HEK293 (cell line): Measurements from ENCODE around the gene PIK3AP1.

ENCODE experiments used
- CTCF ChIA-PET: fragments of 350-600 bp; formaldehyde crosslinking; extraction: SDS; loops from one replicate; lab custom pipeline; 2021; ENCODE audit warnings: antibody characterized with exemption; lab: Yijun Ruan, JAX
- POLR2A ChIA-PET: fragments of 300-600 bp; formaldehyde crosslinking; extraction: SDS; loops from one replicate; lab custom pipeline; 2020; ENCODE audit warnings: antibody characterized with exemption, inconsistent platforms; lab: Yijun Ruan, JAX
- H3K27ac ChIP-seq: fragments of 200-500 bp; sonication (Bioruptor generic); 2 replicates; pipeline ENCODE4 v1.5.1; 2014; ENCODE audit warnings: low read depth, low read length, control low read depth, inconsistent platforms; ENCODE audit errors: extremely low read depth
- H3K36me3 ChIP-seq, 2 experiments: fragments of 200-500 bp in 1 of 2; sonication (Bioruptor generic) in 1 of 2; 1 replicate in 1 of 2; 2 replicates in 1 of 2; pipeline ENCODE4 v1.5.1; 2014 to 2017; ENCODE audit warnings: inconsistent platforms in 2 of 2, low read length in 2 of 2; ENCODE audit not compliant: control insufficient read depth in 2 of 2, insufficient read depth in 1 of 2
- H3K4me1 ChIP-seq: fragments of 200-500 bp; sonication (Bioruptor generic); 2 replicates; pipeline ENCODE4 v1.5.1; 2014; ENCODE audit warnings: mild to moderate bottlenecking, low read length, inconsistent platforms; ENCODE audit not compliant: control insufficient read depth, insufficient read depth
- H3K4me3 ChIP-seq: 2 replicates; pipeline ENCODE4 v1.5.1; 2011; ENCODE audit warnings: low read depth, mild to moderate bottlenecking, control low read depth, low read length, moderate library complexity
- H3K9me3 ChIP-seq: fragments of 200-500 bp; sonication (Bioruptor generic); 2 replicates; pipeline ENCODE4 v1.5.1; 2014; ENCODE audit warnings: low read depth, low read length, inconsistent platforms; ENCODE audit not compliant: control insufficient read depth, insufficient read depth
- ELK4 ChIP-seq: IDR thresholded peaks from 2 replicates; pipeline ENCODE4 v1.6.1; 2011; ENCODE audit warnings: mild to moderate bottlenecking, low read depth, low read length, borderline replicate concordance
- GLIS1 ChIP-seq: fragments of 450-650 bp; formaldehyde crosslinking; IDR thresholded peaks from 2 replicates; pipeline ENCODE4 v1.5.1; 2016; ENCODE audit warnings: missing biosample characterization, missing genetic modification characterization
- SCRT1 ChIP-seq: fragments of 450-650 bp; formaldehyde crosslinking; IDR thresholded peaks from 2 replicates; pipeline ENCODE4 v1.5.1; 2016; ENCODE audit warnings: missing biosample characterization, missing genetic modification characterization, borderline replicate concordance
- ZBTB8A ChIP-seq: fragments of 450-650 bp; formaldehyde crosslinking; IDR thresholded peaks from 2 replicates; pipeline ENCODE4 v1.5.1; 2016; ENCODE audit warnings: missing biosample characterization, missing genetic modification characterization
- ZFP69B ChIP-seq: fragments of 450-650 bp; formaldehyde crosslinking; IDR thresholded peaks from 2 replicates; pipeline ENCODE4 v1.5.1; 2016; ENCODE audit warnings: missing biosample characterization, missing genetic modification characterization
- ZNF10 ChIP-seq: fragments of 450-650 bp; formaldehyde crosslinking; IDR thresholded peaks from 2 replicates; pipeline ENCODE4 v1.5.1; 2017; ENCODE audit warnings: missing biosample characterization, missing genetic modification characterization
- ZNF132 ChIP-seq: fragments of 450-650 bp; formaldehyde crosslinking; IDR thresholded peaks from 2 replicates; pipeline ENCODE4 v1.5.1; 2017; ENCODE audit warnings: missing biosample characterization, missing genetic modification characterization, borderline replicate concordance
- ZNF155 ChIP-seq: fragments of 450-650 bp; formaldehyde crosslinking; IDR thresholded peaks from 2 replicates; pipeline ENCODE4 v1.5.1; 2016; ENCODE audit warnings: missing biosample characterization, missing genetic modification characterization
- ZNF175 ChIP-seq: fragments of 450-650 bp; formaldehyde crosslinking; IDR thresholded peaks from 2 replicates; pipeline ENCODE4 v1.5.1; 2016; ENCODE audit warnings: missing biosample characterization, missing genetic modification characterization
- ZNF184 ChIP-seq: fragments of 450-650 bp; IDR thresholded peaks from 2 replicates; pipeline ENCODE4 v1.5.1; 2018; ENCODE audit warnings: missing biosample characterization, mild to moderate bottlenecking, missing genetic modification characterization
- ZNF280C ChIP-seq: fragments of 450-650 bp; formaldehyde crosslinking; IDR thresholded peaks from 2 replicates; pipeline ENCODE4 v1.5.1; 2016; ENCODE audit warnings: missing biosample characterization, missing genetic modification characterization
- ZNF302 ChIP-seq: fragments of 450-650 bp; formaldehyde crosslinking; IDR thresholded peaks from 2 replicates; pipeline ENCODE4 v1.5.1; 2016; ENCODE audit warnings: missing biosample characterization, missing genetic modification characterization, low read depth
- ZNF341 ChIP-seq: fragments of 450-650 bp; formaldehyde crosslinking; IDR thresholded peaks from 2 replicates; pipeline ENCODE4; 2016; ENCODE audit warnings: low read depth, missing biosample characterization, missing genetic modification characterization
- ZNF394 ChIP-seq: fragments of 450-650 bp; formaldehyde crosslinking; IDR thresholded peaks from 2 replicates; pipeline ENCODE4 v1.5.1; 2016; ENCODE audit warnings: missing biosample characterization, missing genetic modification characterization, mild to moderate bottlenecking, moderate library complexity, borderline replicate concordance
- ZNF404 ChIP-seq: fragments of 450-650 bp; formaldehyde crosslinking; IDR thresholded peaks from 2 replicates; pipeline ENCODE4 v1.5.1; 2017; ENCODE audit warnings: missing biosample characterization, missing genetic modification characterization
- ZNF624 ChIP-seq: fragments of 450-650 bp; formaldehyde crosslinking; IDR thresholded peaks from 2 replicates; pipeline ENCODE4 v1.5.1; 2017; ENCODE audit warnings: missing biosample characterization, missing genetic modification characterization
- ZNF707 ChIP-seq: fragments of 450-650 bp; formaldehyde crosslinking; IDR thresholded peaks from 2 replicates; pipeline ENCODE4 v1.5.1; 2016; ENCODE audit warnings: missing biosample characterization, missing genetic modification characterization
- ZNF747 ChIP-seq: fragments of 450-650 bp; formaldehyde crosslinking; IDR thresholded peaks from 2 replicates; pipeline ENCODE4 v1.5.1; 2016; ENCODE audit warnings: missing biosample characterization, missing genetic modification characterization
- ZSCAN16 ChIP-seq: fragments of 450-650 bp; formaldehyde crosslinking; IDR thresholded peaks from 2 replicates; pipeline ENCODE4 v1.5.1; 2016; ENCODE audit warnings: missing biosample characterization, missing genetic modification characterization
- TF ChIP-seq, protein P1 (sequence below): fragments of 450-650 bp; formaldehyde crosslinking; IDR thresholded peaks from 2 replicates; pipeline ENCODE4 v1.5.1; 2017; ENCODE audit warnings: missing biosample characterization, missing genetic modification characterization
- TF ChIP-seq, protein P2 (sequence below): fragments of 450-650 bp; formaldehyde crosslinking; IDR thresholded peaks from 2 replicates; pipeline ENCODE4 v1.5.1; 2016; ENCODE audit warnings: missing biosample characterization, missing genetic modification characterization

PIK3AP1 gene

DNA sequence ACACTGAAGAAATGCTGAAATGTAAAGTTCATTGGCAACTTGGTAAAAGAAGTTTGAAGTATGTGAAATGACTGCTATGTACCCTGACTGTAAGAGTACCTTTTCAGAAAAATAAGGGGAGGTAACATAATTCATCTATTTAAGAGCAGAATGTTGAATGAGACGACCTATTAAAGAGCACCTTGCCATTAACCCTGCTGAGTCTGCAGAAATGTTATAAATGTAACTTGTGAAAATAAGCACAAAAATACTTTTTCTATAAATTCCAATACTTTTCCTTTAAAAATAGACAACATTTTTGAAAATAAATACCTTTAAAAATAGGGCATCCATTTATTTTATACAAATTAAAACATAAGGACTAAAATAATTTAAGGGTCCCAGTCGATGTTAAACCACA, 141.2 kb downstream of the PIK3AP1 start:
- CTCF ChIA-PET = interaction anchor here (1.2 kb wide), 2 partner anchors 10 to 204 kb away, joined by 3 read pairs; no protein-coding TSS in a partner anchor

DNA sequence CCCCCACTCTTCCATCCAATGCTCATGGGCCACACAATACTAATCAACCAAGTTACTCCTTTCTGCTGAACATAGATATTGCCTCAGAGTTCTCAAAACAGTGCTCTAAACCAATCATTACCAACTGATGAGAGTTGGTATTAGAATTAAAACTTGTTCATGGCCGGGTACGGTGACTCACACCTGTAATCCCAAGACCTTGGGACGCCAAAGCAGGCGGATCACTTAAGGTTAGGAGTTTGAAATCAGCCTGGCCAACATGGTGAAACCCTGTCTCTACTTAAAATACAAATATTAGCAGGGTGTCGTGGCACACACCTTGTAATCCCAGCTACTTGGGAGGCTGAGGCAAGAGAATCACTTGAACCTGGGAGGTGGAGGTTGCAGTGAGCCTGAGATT, 141.7 kb downstream of the PIK3AP1 start:
- H3K27ac ChIP-seq = no peak overlapping the region
- ChIA-PET CTCF (interaction anchor here (1.2 to 1.7 kb wide), 2 partner anchors 10 to 22 kb away, joined by 3 to 5 read pairs; no protein-coding TSS in a partner anchor), POLR2A (no interaction called here)
- TF ChIP-seq ZNF10 (tag by site-specific recombination) (no peak), ZFP69B (tag by site-specific recombination) (no peak), ELK4 (no peak), SCRT1 (tag by site-specific recombination) (no peak), ZNF341 (tag by site-specific recombination) (no peak), ZBTB8A (tag by site-specific recombination) (no peak), ZNF302 (no peak), ZNF747 (tag by site-specific recombination) (no peak), ZNF175 (tag by site-specific recombination) (no peak), ZNF280C (no peak), ZNF155 (no peak), GLIS1 (tag by site-specific recombination) (no peak), ZNF394 (tag by site-specific recombination) (no peak), ZSCAN16 (no peak), ZNF184 (tag by site-specific recombination) (no peak), ZNF404 (tag by site-specific recombination) (no peak)
- TF ChIP-seq, protein P1, sequence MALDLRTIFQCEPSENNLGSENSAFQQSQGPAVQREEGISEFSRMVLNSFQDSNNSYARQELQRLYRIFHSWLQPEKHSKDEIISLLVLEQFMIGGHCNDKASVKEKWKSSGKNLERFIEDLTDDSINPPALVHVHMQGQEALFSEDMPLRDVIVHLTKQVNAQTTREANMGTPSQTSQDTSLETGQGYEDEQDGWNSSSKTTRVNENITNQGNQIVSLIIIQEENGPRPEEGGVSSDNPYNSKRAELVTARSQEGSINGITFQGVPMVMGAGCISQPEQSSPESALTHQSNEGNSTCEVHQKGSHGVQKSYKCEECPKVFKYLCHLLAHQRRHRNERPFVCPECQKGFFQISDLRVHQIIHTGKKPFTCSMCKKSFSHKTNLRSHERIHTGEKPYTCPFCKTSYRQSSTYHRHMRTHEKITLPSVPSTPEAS (tag by site-specific recombination) = no peak
- TF ChIP-seq, protein P2, sequence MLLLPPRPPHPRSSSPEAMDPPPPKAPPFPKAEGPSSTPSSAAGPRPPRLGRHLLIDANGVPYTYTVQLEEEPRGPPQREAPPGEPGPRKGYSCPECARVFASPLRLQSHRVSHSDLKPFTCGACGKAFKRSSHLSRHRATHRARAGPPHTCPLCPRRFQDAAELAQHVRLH (tag by site-specific recombination) = no peak
- H3K9me3 ChIP-seq = no peaks in the 10 kb centered on the region
- H3K4me1 ChIP-seq = peaks cover 31% of the 10 kb centered on the region
- H3K36me3 ChIP-seq = peaks cover 3 to 17% of the 10 kb centered on the region in 2 experiments; a peak in 2 of 3 replicates
- H3K4me3 ChIP-seq = no peak overlapping the region

More for the DNA sequence above, 141.2 kb downstream of the PIK3AP1 start:
- H3K9me3 ChIP-seq = no peaks in the 10 kb centered on the region
- no peak for TF ChIP-seq ZNF132
- no peak for TF ChIP-seq ZNF707 (tag by site-specific recombination)
- no peak for TF ChIP-seq ZNF624 (tag by site-specific recombination)
- TF ChIP-seq, all 188 proteins: peak for 0
- Histone ChIP-seq H3K36me3 (peaks cover 3 to 17% of the 10 kb centered on the region in 2 experiments; a peak in 2 of 3 replicates), H3K4me1 (peaks cover 33% of the 10 kb centered on the region), H3K27ac (no peak overlapping the region), H3K4me3 (no peak overlapping the region)
- POLR2A ChIA-PET = no interaction called here
